OCI-LY7 (cell line): ENCODE measurements around the gene ARHGAP4. TPM values are rescaled to one million over a fixed set of nuclear protein-coding genes. Genes with fewer than 3 reads are reported as not detected.
A peak's percentile ranks its signal among the peaks of the same experiment; 100 is the strongest.

Experiments used
- BruUV-seq: library from RNA; stranded (reverse); fragments of 400-500 nt; replicated peaks from 2 replicates; lab custom pipeline; 2021; lab: Mats Ljungman, UMichigan
- CTCF ChIA-PET: fragments of 300-600 bp; sonication (Branson Sonifier 250); formaldehyde crosslinking; loops from one replicate; lab custom pipeline; 2022; ENCODE audit warnings: antibody characterized with exemption; ENCODE audit not compliant: unreplicated experiment; lab: Charles Lee
- POLR2A ChIA-PET: fragments of 300-600 bp; sonication (Branson Sonifier 250); formaldehyde crosslinking; loops from one replicate; lab custom pipeline; 2022; ENCODE audit warnings: antibody characterized with exemption; lab: Charles Lee
- DNase-seq: peaks from one replicate; pipeline ENCODE4 v3.0.0-alpha.2; 2015; ENCODE audit warnings: low spot score
- H2AFZ ChIP-seq: fragments of 200-600 bp; sonication (generic), shearing (Covaris generic); 2 replicates; pipeline ENCODE4 v1.6.1; 2014; ENCODE audit warnings: mild to moderate bottlenecking, antibody characterized with exemption, low read length, moderate library complexity
- H3K27ac ChIP-seq: fragments of 200-600 bp; sonication (generic); 2 replicates; pipeline ENCODE4 v1.5.1; 2014; ENCODE audit warnings: mixed run types, low read depth, mild to moderate bottlenecking, moderate library complexity, low read length, inconsistent platforms; ENCODE audit not compliant: poor library complexity, severe bottlenecking
- H3K36me3 ChIP-seq: fragments of 200-600 bp; sonication (generic); 2 replicates; pipeline ENCODE4 v1.6.1; 2014; ENCODE audit warnings: mild to moderate bottlenecking, antibody characterized with exemption, low read length, moderate library complexity, mixed read lengths; ENCODE audit not compliant: insufficient read depth
- H3K4me1 ChIP-seq: fragments of 200-600 bp; sonication (generic); 2 replicates; pipeline ENCODE4 v1.5.1; 2014; ENCODE audit warnings: mild to moderate bottlenecking, low read length; ENCODE audit not compliant: insufficient read depth, poor library complexity, severe bottlenecking
- H3K4me2 ChIP-seq: fragments of 200-600 bp; sonication (generic); 2 replicates; pipeline ENCODE4 v1.6.1; 2014; ENCODE audit warnings: mild to moderate bottlenecking, low read length
- H3K4me3 ChIP-seq: fragments of 200-600 bp; sonication (generic); 2 replicates; pipeline ENCODE4 v1.5.1; 2014; ENCODE audit warnings: mild to moderate bottlenecking, low read depth, low read length; ENCODE audit not compliant: poor library complexity, severe bottlenecking
- H3K79me2 ChIP-seq: fragments of 200-600 bp; sonication (generic); 2 replicates; pipeline ENCODE4 v1.6.1; 2016; ENCODE audit warnings: low read depth, mild to moderate bottlenecking, low read length, moderate library complexity, mixed read lengths; ENCODE audit not compliant: insufficient read depth
- H3K9me2 ChIP-seq: fragments of 200-600 bp; sonication (generic); 2 replicates; pipeline ENCODE4 v1.6.1; 2016; ENCODE audit warnings: mild to moderate bottlenecking, low read length, mixed read lengths; ENCODE audit not compliant: insufficient read depth
- H3K9me3 ChIP-seq: fragments of 200-600 bp; sonication (generic); 2 replicates; pipeline ENCODE4 v1.6.1; 2014; ENCODE audit warnings: mild to moderate bottlenecking, mixed run types, low read length, mixed read lengths
- H4K20me1 ChIP-seq: fragments of 200-600 bp; sonication (generic); 2 replicates; pipeline ENCODE4 v1.6.1; 2014; ENCODE audit warnings: mild to moderate bottlenecking, antibody characterized with exemption, low read length, moderate library complexity, mixed read lengths; ENCODE audit not compliant: insufficient read depth
- CTCF ChIP-seq: fragments of 200-600 bp; sonication (generic); conservative IDR thresholded peaks from 2 replicates; pipeline ENCODE4 v1.5.1; 2014; ENCODE audit warnings: mild to moderate bottlenecking, antibody characterized with exemption, low read length, moderate library complexity, mixed read lengths
- EZH2phosphoT487 ChIP-seq: fragments of 200-600 bp; sonication (generic); IDR thresholded peaks from 2 replicates; pipeline ENCODE4 v1.6.1; 2018; ENCODE audit warnings: low read depth, borderline replicate concordance, mild to moderate bottlenecking, mixed run types, antibody characterized with exemption, low read length, moderate library complexity, mixed read lengths
- intact Hi-C: fragments of 100-400 bp; cut with micrococcal nuclease; formaldehyde crosslinking; loops from one replicate; pipeline ENCODE4 v1.10.0; 2022; ENCODE audit not compliant: unreplicated experiment
- total RNA-seq, 2 experiments: library from RNA; depleted of rRNA in 1 of 2; stranded (reverse); fragments of >200 nt in 1 of 2; shearing (Covaris generic) in 1 of 2; gene quantifications; 2 replicates each; pipeline ENCODE4 v1.2.3, GENCODE V29; 2014 to 2022

ARHGAP4 gene
- total RNA-seq, 2 experiments from 2014 or later, result 126 to 128 TPM

GRCh38 chrX:153924149-153924861 is 1.8 kb downstream of the ARHGAP4 start:
- Histone ChIP-seq H3K9me3 (no peaks in the 10 kb centered on the region), H3K4me1 (peaks cover 38% of the 10 kb centered on the region), H3K36me3 (peaks cover 13% of the 10 kb centered on the region), H3K4me3 (peak overlapping the region; percentile 99), H3K27ac (peak overlapping the region; percentile 100), H4K20me1 (no peaks in the 10 kb centered on the region), H3K9me2 (no peaks in the 10 kb centered on the region), H3K79me2 (peaks cover 30% of the 10 kb centered on the region; the same call in 1 of the 2 replicates), H3K4me2 (peak overlapping the region; percentile 100), H2AFZ (no peak overlapping the region)
- ChIA-PET CTCF (interaction anchor here (0.5 to 1.4 kb wide), 5 partner anchors 10 to 393 kb away, joined by 3 to 11 read pairs (median 3); no protein-coding TSS in a partner anchor), POLR2A (interaction anchor here (0.6 to 2.4 kb wide), 6 partner anchors 10 to 204 kb away, joined by 3 to 33 read pairs (median 5); partner anchors contain the start of genes HCFC1, IDH3G, NAA10 and SSR4)
- intact Hi-C loops, result loop anchor here (1.0 to 10.0 kb wide), 3 partner anchors 23 to 450 kb away; partner anchors contain the start of genes EMD and FLNA
- peak; percentile 76 for DNase-seq
- TF ChIP-seq CTCF, result peak; percentile 62
- no peak for TF ChIP-seq EZH2phosphoT487
- BruUV-seq, result no TSS peak

- Histone ChIP-seq H3K27ac (no peak overlapping the region), H3K4me3 (no peak overlapping the region), H2AFZ (no peak overlapping the region), H3K4me2 (peak overlapping the region; percentile 100; the same call in 1 of the 2 replicates), H3K36me3 (peaks cover 14% of the 10 kb centered on the region), H3K9me2 (no peaks in the 10 kb centered on the region), H3K79me2 (peaks cover 26% of the 10 kb centered on the region; the same call in 1 of the 2 replicates), H4K20me1 (no peaks in the 10 kb centered on the region), H3K4me1 (peaks cover 32% of the 10 kb centered on the region), H3K9me3 (no peaks in the 10 kb centered on the region)
- TF ChIP-seq CTCF (peak; percentile 54), EZH2phosphoT487 (no peak)
- intact Hi-C loops, result loop anchor here (10.0 kb wide), 1 partner anchor 452 kb away; the partner anchor contains the start of genes EMD and FLNA
- DNase-seq, result no peak
- CTCF ChIA-PET, result no interaction called here
- POLR2A ChIA-PET, result interaction anchor here (0.6 to 1.4 kb wide), 3 partner anchors 25 to 593 kb away, joined by 3 read pairs; partner anchors contain the start of genes FAM3A, IDH3G and SSR4
- no TSS peak for BruUV-seq
These were observed 2.9 kb downstream of the ARHGAP4 start for GRCh38 chrX:153922932-153923857.
